ENCODE results near the gene SPHK1. TPM values are rescaled to one million over a fixed set of nuclear protein-coding genes. Genes with fewer than 3 reads are reported as not detected.

The SPHK1 gene
- total RNA-seq, 3 donors from 2014 or later: 1.2 to 5.7 (median 3.3) TPM

GRCh38 chr17:76385892-76386786 is 1.7 kb downstream of the SPHK1 start:
- peak; percentile 83 to 92 (median 89) for DNase-seq
- Histone ChIP-seq H3K4me3 (no peak overlapping the region), H3K4me1 (ENCODE audit: low read depth) (peaks cover 28% of the 10 kb centered on the region), H3K36me3 (ENCODE audit: low read depth) (no peaks in the 10 kb centered on the region), H3K9me3 (no peaks in the 10 kb centered on the region)
- ATAC-seq: peak; percentile 62
- peak; percentile 73 for TF ChIP-seq CTCF (IDR thresholded peaks at IDR 0.05)
- intact Hi-C loops (cut with DNase I, micrococcal nuclease): no loop called here

- intact Hi-C loops (cut with DNase I, micrococcal nuclease): no loop called here
- Histone ChIP-seq H3K9me3 (no peaks in the 10 kb centered on the region), H3K4me1 (ENCODE audit: low read depth) (peaks cover 28% of the 10 kb centered on the region), H3K4me3 (no peak overlapping the region), H3K36me3 (ENCODE audit: low read depth) (no peaks in the 10 kb centered on the region)
- TF ChIP-seq CTCF (IDR thresholded peaks at IDR 0.05): no peak
- ATAC-seq (no peak), DNase-seq (no peak)
Observed at GRCh38 chr17:76386966-76387765, 2.8 kb downstream of the SPHK1 start.

GRCh38 chr17:76388966-76389888 is 4.8 kb downstream of the SPHK1 start:
- H3K36me3 ChIP-seq (ENCODE audit: low read depth): no peaks in the 10 kb centered on the region
- no peak overlapping the region for H3K4me3 ChIP-seq
- intact Hi-C loops (cut with DNase I, micrococcal nuclease): no loop called here
- DNase-seq (no peak), ATAC-seq (no peak)
- peaks cover 19% of the 10 kb centered on the region for H3K4me1 ChIP-seq (ENCODE audit: low read depth)
- TF ChIP-seq CTCF (IDR thresholded peaks at IDR 0.05): no peak
- H3K9me3 ChIP-seq: no peaks in the 10 kb centered on the region

- no peak for TF ChIP-seq CTCF (IDR thresholded peaks at IDR 0.05)
- Histone ChIP-seq H3K36me3 (ENCODE audit: low read depth) (no peaks in the 10 kb centered on the region), H3K9me3 (no peaks in the 10 kb centered on the region), H3K4me3 (no peak overlapping the region), H3K4me1 (ENCODE audit: low read depth) (peaks cover 13% of the 10 kb centered on the region)
- intact Hi-C loops (cut with DNase I, micrococcal nuclease): no loop called here
- ATAC-seq (no peak), DNase-seq (no peak)
Observed at GRCh38 chr17:76390003-76390421, 5.6 kb downstream of the SPHK1 start.

GRCh38 chr17:76391200-76391715 is 6.8 kb downstream of the SPHK1 start:
- H3K9me3 ChIP-seq: no peaks in the 10 kb centered on the region
- no peak for ATAC-seq

More at GRCh38 chr17:76391200-76391715, 6.8 kb downstream of the SPHK1 start:
- intact Hi-C loops (cut with DNase I, micrococcal nuclease): no loop called here
- Histone ChIP-seq H3K4me3 (no peak overlapping the region), H3K36me3 (ENCODE audit: low read depth) (no peaks in the 10 kb centered on the region), H3K4me1 (ENCODE audit: low read depth) (peaks cover under 1% of the 10 kb centered on the region)
- no peak for TF ChIP-seq CTCF (IDR thresholded peaks at IDR 0.05)
- no peak for DNase-seq

Data from mucosa of descending colon (tissue), 3 donors.